ENCODE results near the gene CIB1.

The CIB1 gene

DNA sequence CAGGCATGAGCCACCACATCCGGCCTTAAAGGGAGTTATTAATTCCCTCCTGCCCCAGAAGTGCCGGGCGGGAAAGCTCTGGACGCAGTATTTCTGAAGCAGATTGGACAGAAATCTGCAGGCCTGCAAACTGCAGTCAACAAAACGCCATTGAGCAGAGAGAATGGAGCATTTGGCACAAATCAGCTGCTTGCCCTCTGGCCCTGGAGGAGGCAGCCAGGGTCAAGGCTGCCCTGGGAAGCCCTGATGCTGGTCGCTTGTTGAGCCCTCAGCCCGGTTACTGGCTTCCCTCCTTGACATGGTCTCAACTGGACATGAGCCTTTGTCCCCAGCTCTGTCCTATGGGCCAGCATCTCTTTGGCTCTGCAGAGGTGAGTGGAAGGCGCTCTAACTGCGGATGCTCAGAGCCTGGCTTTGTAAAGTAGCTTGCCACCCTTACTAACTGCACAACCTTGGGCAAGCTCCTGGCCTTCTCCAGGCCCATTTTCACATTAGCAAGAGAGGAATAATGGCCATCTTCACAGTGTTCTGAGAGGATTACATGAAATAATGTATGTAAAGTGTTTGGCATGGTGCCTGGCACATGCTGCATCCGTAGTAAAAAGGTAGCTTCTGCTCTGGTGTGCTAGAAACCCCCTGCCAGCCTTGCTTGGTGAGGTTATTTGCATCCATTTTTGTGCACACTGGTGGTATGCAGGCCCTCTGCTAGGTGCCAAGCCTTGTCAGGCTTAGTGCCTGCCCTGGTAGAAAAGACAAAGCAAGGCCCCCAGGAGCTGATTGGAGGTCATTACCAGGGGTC lies 28.5 kb downstream of the CIB1 start:
- CTCF ChIA-PET: interaction anchor here (0.8 to 1.3 kb wide), 2 partner anchors 14 to 17 kb away, joined by 3 to 4 read pairs; no protein-coding TSS in a partner anchor
- DNase-seq: no peak
- H3K4me3 Mint-ChIP-seq: no peak overlapping the region
- peaks cover 13% of the 10 kb centered on the region for H3K36me3 Mint-ChIP-seq
- peaks cover 14% of the 10 kb centered on the region for H3K27me3 Mint-ChIP-seq
- H3K4me1 Mint-ChIP-seq: peaks cover 32% of the 10 kb centered on the region
- no peak overlapping the region for H3K27ac Mint-ChIP-seq
- H3K9me3 Mint-ChIP-seq: no peaks in the 10 kb centered on the region

DNA sequence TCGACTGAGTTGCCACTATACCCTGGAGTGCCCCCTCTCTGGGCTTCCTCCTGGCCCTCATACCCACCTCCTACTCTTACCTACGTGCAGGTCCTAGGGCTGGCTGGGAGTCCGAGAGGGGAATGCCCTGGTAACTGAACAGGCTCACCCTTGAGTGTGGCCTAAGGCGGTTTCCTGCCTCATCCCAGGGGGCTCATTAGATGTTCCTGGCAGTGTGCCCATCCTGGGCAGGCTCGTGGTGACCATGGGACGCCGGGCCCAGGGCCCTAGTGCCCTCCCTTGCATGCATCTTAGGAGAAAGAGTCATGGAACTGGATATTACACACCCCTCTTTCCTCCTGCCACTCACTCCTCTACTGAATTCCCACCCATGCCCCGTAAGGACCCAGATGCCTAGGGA lies 29.8 kb downstream of the CIB1 start:
- H3K4me1 Mint-ChIP-seq: peaks cover 25% of the 10 kb centered on the region
- H3K27ac Mint-ChIP-seq: no peak overlapping the region
- no peaks in the 10 kb centered on the region for H3K9me3 Mint-ChIP-seq
- peaks cover 5% of the 10 kb centered on the region for H3K36me3 Mint-ChIP-seq
- DNase-seq: no peak
- CTCF ChIA-PET: interaction anchor here (1.6 to 3.3 kb wide), 3 partner anchors 11 to 61 kb away, joined by 4 to 17 read pairs (median 5); no protein-coding TSS in a partner anchor
- H3K27me3 Mint-ChIP-seq: peaks cover 22% of the 10 kb centered on the region
- H3K4me3 Mint-ChIP-seq: no peak overlapping the region

DNA sequence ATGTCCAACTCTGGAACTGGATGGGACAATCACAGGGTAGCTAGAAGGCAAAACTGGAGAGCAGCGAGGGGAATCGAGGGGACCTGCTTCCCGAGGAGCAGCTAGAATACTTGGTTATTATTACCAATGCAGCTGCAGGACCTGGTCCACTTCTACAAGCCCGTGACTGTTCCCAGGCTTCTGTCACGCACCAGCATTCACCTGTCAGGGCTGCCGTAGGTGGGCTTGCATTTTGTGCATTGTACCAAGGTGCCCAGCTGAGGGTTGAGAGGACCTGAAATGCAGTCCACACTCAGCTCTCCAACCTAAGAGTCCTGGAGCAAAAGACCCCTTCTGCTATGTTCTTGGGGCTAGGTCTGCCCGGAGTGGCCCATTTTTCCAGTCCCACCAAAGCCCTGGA lies 30.3 kb downstream of the CIB1 start:
- no peaks in the 10 kb centered on the region for H3K9me3 Mint-ChIP-seq
- CTCF ChIA-PET: interaction anchor here (1.6 to 3.3 kb wide), 3 partner anchors 11 to 60 kb away, joined by 4 to 17 read pairs (median 5); no protein-coding TSS in a partner anchor
- no peak for DNase-seq
- H3K27me3 Mint-ChIP-seq: peaks cover 22% of the 10 kb centered on the region
- H3K4me3 Mint-ChIP-seq: no peak overlapping the region
- H3K27ac Mint-ChIP-seq: no peak overlapping the region
- peaks cover 23% of the 10 kb centered on the region for H3K4me1 Mint-ChIP-seq
- peaks cover 5% of the 10 kb centered on the region for H3K36me3 Mint-ChIP-seq

DNA sequence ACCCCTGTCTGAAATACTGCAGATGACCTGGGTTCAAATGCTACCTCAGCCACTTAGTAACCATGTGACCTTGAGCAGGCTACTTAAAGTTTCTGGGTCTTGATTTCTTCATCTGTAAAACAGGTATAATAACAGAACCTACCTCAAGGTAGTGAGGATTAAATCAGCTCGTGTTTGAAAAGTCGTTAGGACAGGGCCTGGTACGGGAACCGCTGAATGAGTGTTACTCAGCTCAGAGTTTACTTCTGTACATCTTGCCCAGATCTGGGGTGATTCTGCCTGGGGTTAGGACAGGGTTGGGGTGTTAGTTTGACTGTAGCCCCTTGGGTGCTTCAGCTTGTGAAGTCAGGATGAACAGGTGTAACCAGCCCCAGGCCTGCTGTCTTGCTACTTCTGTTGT lies 30.8 kb downstream of the CIB1 start:
- Mint-ChIP-seq H3K9me3 (no peaks in the 10 kb centered on the region), H3K4me1 (peaks cover 26% of the 10 kb centered on the region), H3K27me3 (peaks cover 22% of the 10 kb centered on the region), H3K4me3 (peak overlapping the region; percentile 83), H3K27ac (no peak overlapping the region), H3K36me3 (peaks cover 5% of the 10 kb centered on the region)
- DNase-seq: no peak
- CTCF ChIA-PET: interaction anchor here (0.8 to 3.3 kb wide), 4 partner anchors 11 to 60 kb away, joined by 3 to 17 read pairs (median 4); no protein-coding TSS in a partner anchor

DNA sequence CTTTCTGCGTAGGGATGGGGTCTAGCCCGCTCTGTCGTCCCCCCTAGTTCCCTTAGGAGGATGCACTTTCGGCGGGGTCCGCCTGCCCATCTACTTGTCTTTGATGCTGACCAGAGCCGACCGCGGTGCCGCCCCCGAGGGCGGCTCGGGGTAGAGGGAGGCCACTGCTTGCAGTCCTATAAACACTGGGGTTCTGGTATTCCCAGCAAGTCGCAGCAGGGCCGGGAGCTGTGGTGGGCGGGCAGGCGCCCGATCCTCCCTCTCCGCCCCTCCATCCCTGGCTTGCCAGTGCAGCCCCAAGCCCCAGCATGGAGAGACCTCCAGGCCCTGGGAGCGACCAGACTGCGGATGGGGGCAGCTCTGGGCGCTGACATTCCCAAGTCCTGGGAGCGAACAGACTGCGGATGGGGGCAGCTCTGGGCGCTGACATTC lies 31.8 kb downstream of the CIB1 start:
- Mint-ChIP-seq H3K9me3 (no peaks in the 10 kb centered on the region), H3K36me3 (peaks cover 5% of the 10 kb centered on the region), H3K27ac (no peak overlapping the region), H3K4me3 (peak overlapping the region; percentile 83), H3K4me1 (peaks cover 26% of the 10 kb centered on the region), H3K27me3 (peaks cover 22% of the 10 kb centered on the region)
- no peak for DNase-seq
- CTCF ChIA-PET: interaction anchor here (1.1 to 3.3 kb wide), 3 partner anchors 11 to 31 kb away, joined by 6 to 17 read pairs (median 9); partner anchors contain the start of gene CIB1

DNA sequence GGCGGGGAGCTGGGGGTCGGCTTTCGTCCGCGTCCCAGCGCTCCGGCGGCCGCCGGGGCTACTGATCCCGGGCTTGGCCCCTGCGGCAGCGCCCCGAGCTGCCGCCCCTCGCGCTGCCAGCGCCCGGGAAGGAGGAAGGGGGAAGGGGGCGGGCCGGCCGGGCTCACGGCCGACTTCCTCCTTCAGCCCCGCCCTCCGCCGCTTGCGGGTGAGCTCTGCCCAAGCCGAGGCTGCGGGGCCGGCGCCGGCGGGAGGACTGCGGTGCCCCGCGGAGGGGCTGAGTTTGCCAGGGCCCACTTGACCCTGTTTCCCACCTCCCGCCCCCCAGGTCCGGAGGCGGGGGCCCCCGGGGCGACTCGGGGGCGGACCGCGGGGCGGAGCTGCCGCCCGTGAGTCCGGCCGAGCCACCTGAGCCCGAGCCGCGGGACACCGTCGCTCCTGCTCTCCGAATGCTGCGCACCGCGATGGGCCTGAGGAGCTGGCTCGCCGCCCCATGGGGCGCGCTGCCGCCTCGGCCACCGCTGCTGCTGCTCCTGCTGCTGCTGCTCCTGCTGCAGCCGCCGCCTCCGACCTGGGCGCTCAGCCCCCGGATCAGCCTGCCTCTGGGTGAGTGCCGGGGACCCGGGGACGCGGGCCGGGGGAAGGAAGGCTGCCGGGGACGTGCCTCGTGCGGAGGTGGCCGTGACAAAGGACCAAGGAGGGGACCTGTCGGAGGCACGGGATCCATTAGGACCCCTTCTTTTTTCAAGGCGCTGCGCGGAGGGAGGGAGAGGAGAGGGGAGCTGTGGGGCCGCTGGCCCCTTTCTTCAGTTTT lies 32.4 kb downstream of the CIB1 start, which contains the start of gene SEMA4B:
Gene SEMA4B (plus strand): TSS at position 201 of the 814 bp plus-strand sequence. CDS start 249 bp downstream, at position 450.
- peak; percentile 87 for DNase-seq
- H3K27me3 Mint-ChIP-seq: peaks cover 22% of the 10 kb centered on the region
- no peaks in the 10 kb centered on the region for H3K9me3 Mint-ChIP-seq
- H3K36me3 Mint-ChIP-seq: peaks cover 5% of the 10 kb centered on the region
- CTCF ChIA-PET: interaction anchor here (0.8 to 3.3 kb wide), 4 partner anchors 10 to 31 kb away, joined by 3 to 17 read pairs (median 8); partner anchors contain the start of gene CIB1
- peak within 1 kb of the TSS; percentile 83 for H3K4me3 Mint-ChIP-seq
- H3K4me1 Mint-ChIP-seq: peaks cover 26% of the 10 kb centered on the region
- peak within 1 kb of the TSS; percentile 64 for H3K27ac Mint-ChIP-seq

DNA sequence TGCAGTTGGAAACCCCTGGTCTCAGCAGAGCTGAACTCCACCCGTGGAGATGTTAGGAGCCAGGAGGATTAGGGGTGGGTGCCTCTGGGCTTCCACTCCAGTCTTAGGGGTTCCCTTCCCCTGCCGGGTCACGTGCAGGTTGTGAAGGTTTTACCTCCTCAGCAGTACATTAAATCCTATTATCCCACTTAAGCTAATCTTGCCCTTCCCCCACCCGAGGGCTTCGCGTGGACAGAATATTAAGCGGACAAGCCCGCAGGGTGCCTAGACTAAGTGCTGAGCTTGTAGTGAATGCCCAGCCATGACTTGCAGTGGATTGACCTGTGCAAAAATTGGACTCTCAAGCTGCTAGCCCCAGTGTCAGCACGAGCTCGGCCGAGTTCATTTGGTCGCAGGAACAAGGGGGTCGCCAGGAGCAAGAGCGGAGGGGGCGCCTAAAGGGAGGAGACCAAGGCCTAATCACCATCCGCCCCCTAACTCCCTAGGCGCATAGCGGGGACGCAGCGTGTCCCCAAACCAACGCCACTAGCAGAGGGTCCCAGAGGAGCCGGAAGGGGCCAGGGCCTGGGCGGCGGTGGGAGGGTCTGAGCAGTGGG lies 33.1 kb downstream of the CIB1 start:
- peaks cover 5% of the 10 kb centered on the region for H3K36me3 Mint-ChIP-seq
- no peaks in the 10 kb centered on the region for H3K9me3 Mint-ChIP-seq
- peaks cover 22% of the 10 kb centered on the region for H3K27me3 Mint-ChIP-seq
- no peak for DNase-seq
- H3K27ac Mint-ChIP-seq: peak overlapping the region; percentile 64
- peak overlapping the region; percentile 79 for H3K4me3 Mint-ChIP-seq
- H3K4me1 Mint-ChIP-seq: peaks cover 26% of the 10 kb centered on the region
- CTCF ChIA-PET: interaction anchor here (0.8 to 3.3 kb wide), 4 partner anchors 9 to 32 kb away, joined by 3 to 17 read pairs (median 8); partner anchors contain the start of gene CIB1

DNA sequence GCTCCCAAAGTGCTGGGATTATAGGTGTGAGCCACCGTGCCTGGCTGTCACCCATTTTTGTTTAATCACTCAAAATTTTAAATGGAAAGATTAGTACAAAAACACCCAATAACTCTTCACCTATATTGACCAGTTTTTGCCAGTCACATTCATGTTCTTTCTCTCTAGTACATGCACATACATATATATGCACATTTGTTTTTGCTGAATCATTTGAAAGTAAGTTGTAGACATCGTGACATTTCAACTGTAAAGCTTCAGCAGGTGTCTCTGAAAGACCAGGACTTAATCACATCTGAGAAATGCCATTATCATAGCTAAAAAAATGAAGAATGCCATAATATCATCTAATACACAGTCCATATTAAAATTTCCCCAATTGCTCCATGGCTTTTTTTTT lies 39.1 kb downstream of the CIB1 start:
- H3K4me1 Mint-ChIP-seq: peaks cover 39% of the 10 kb centered on the region
- no peak overlapping the region for H3K27ac Mint-ChIP-seq
- CTCF ChIA-PET: no interaction called here
- peaks cover 3% of the 10 kb centered on the region for H3K36me3 Mint-ChIP-seq
- no peak overlapping the region for H3K4me3 Mint-ChIP-seq
- H3K27me3 Mint-ChIP-seq: peaks cover 2% of the 10 kb centered on the region
- DNase-seq: no peak
- H3K9me3 Mint-ChIP-seq: peaks cover 2% of the 10 kb centered on the region

DNA sequence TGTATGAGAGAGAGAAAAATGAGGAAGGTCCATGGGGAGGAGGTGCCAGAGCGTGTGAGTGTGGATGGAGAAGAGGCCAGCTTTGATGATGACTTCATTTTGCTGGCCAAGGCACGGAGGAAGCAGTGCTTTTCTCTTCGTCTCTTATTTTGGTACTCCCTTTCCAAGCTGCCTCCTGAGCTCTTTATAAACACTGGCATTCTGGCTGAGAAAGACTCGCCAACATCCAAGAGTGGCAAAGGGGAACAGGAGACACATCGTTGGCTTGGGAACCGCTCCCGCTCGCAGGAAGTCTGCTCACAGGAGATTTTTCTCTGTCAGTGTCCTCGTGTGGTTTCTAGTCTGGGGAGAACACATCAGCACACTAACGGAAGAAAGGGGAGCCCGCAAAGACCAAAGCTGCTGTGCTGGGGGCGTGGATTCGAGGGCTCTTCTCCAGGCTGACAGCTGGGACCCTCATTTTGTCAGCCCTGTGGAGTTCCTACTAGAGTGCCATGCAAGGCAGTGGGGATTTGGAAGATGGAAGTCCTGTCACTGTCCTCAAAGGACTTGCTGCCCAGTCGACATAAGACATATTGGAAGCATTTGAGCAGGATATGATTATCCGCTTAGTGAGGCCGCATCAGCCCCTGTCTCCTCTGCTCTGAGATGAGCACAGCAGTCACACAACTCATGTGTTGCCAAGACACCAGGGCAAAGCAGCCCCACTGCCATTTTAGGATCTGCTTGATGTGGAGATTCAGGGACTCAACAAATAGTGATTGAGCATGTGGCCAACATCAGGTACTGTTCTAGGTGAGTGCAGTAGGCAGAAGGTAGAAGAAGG lies 40.6 kb downstream of the CIB1 start:
- Mint-ChIP-seq H3K4me1 (peaks cover 40% of the 10 kb centered on the region), H3K4me3 (peak overlapping the region; percentile 76), H3K27me3 (no peaks in the 10 kb centered on the region), H3K9me3 (peaks cover 2% of the 10 kb centered on the region), H3K36me3 (peaks cover 3% of the 10 kb centered on the region), H3K27ac (peak overlapping the region; percentile 62)
- CTCF ChIA-PET: interaction anchor here (1.6 to 2.4 kb wide), 2 partner anchors 10 to 15 kb away, joined by 5 to 7 read pairs; no protein-coding TSS in a partner anchor
- no peak for DNase-seq

DNA sequence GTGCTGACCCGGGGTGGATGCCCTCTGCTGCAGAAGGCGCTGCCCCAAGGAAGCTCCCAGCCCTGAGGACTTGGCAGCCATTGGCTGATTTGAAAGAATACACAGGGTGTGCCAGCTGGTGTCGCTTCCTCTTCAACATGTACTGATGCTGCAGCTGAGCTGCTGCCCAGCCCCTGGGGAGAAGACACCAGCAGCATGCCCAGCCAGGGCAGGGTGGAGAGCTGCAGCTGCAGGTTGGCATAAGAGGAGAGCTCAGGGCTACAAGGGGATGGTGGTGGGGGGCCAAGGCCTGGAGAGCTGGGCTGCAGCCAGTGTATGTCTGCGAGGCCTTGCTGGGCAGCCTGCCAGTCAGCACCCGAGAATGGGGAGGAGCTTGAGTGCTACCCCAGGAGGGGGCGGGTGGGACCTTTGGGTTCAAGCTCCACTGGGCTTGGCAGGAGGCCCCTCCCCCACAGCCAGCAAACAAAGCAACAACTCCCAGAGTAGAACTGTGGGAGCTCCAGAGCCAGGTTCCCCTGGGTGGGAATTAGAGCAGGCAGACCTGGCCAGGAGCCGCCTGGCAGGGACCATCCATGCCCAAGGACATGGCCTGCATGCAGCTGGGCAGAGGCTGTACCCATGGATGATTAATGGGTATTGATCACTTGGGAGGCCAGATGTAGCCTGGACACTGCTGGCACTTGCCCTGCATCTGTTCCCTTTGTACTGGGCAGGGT lies 41.8 kb downstream of the CIB1 start:
- Mint-ChIP-seq H3K9me3 (peaks cover 2% of the 10 kb centered on the region), H3K27me3 (no peaks in the 10 kb centered on the region), H3K27ac (peak overlapping the region; percentile 88), H3K4me3 (peak overlapping the region; percentile 76), H3K36me3 (peaks cover 3% of the 10 kb centered on the region), H3K4me1 (peaks cover 46% of the 10 kb centered on the region)
- CTCF ChIA-PET: interaction anchor here (0.6 to 2.4 kb wide), 8 partner anchors 9 to 48 kb away, joined by 3 to 9 read pairs (median 3); partner anchors contain the start of gene SEMA4B
- peak; percentile 56 for DNase-seq

DNA sequence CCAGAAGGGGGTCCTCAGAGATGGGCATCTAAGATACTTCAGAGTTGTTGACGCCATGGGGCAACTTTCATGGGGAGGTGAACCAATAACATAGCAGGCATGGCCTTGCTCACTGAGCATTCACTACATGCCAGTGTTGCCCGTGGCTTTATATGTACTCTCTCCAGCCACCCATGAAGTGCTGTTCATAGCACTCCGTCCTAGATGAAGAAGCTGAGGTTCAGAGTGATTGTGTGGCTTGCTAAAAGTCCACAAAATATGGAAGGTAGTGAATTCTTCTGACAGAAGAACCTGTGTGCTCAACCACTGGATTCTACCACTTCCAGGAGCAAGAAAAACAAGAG lies 42.4 kb downstream of the CIB1 start:
- Mint-ChIP-seq H3K27ac (peak overlapping the region; percentile 88), H3K36me3 (peaks cover 3% of the 10 kb centered on the region), H3K4me1 (peaks cover 47% of the 10 kb centered on the region), H3K4me3 (peak overlapping the region; percentile 76), H3K9me3 (peaks cover 2% of the 10 kb centered on the region), H3K27me3 (no peaks in the 10 kb centered on the region)
- no peak for DNase-seq
- CTCF ChIA-PET: interaction anchor here (0.7 to 2.4 kb wide), 6 partner anchors 10 to 27 kb away, joined by 3 to 9 read pairs (median 4); partner anchors contain the start of gene SEMA4B

DNA sequence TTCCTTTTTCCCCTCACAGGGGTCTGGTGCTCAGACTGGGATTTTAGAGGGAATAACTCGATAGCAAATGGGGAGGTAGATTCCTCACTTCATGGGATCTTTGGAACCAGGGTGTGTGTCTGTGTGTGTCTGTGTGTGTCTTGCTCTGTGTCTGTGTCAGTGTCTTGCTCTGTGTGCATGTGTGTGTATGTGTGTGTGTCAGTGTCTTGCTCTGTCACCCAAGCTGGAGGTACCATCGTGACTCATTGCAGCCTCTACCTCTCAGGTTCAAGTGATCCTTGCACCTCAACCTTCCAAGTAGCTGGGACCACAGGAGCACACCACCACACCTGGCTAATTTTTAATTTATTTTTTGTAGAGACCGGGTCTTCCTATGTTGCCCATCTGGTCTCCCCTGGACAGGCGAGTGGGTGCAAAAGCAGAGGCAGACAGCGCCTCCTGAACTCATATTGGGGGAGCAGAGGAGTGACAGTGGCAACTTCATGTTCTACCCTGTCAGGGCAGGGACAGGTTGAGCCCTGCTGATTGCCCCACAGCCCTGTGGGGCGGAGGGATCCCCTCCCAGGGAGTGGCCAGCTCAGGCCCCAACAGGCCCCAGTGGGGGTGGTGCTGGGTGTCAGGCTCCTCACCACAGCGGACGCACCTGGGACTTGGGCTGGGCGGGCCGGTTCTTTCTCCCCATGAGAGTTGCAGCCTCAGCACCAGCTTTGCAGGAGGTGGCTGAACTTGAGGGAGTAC lies 43.0 kb downstream of the CIB1 start:
- CTCF ChIA-PET: interaction anchor here (1.0 to 2.4 kb wide), 4 partner anchors 10 to 31 kb away, joined by 3 to 9 read pairs (median 6); partner anchors contain the start of gene SEMA4B
- Mint-ChIP-seq H3K27me3 (no peaks in the 10 kb centered on the region), H3K4me1 (peaks cover 52% of the 10 kb centered on the region), H3K4me3 (no peak overlapping the region), H3K9me3 (peaks cover 2% of the 10 kb centered on the region), H3K27ac (no peak overlapping the region), H3K36me3 (peaks cover 3% of the 10 kb centered on the region)
- DNase-seq: no peak

All from activated naive CD4-positive, alpha-beta T cell treated with anti-CD3 and anti-CD28 coated beads, Interleukin-2, amount 10 ng/mL, durations not matched to agents 7 days and 5 days (primary cell).